ENCODE measurements around the gene SCIN.
"Not testable (repeated sequence)": the region's sequence is repeated elsewhere in the genome, so short reads cannot be mapped to it uniquely, and the experiment has no call there.

Gene SCIN

DNA sequence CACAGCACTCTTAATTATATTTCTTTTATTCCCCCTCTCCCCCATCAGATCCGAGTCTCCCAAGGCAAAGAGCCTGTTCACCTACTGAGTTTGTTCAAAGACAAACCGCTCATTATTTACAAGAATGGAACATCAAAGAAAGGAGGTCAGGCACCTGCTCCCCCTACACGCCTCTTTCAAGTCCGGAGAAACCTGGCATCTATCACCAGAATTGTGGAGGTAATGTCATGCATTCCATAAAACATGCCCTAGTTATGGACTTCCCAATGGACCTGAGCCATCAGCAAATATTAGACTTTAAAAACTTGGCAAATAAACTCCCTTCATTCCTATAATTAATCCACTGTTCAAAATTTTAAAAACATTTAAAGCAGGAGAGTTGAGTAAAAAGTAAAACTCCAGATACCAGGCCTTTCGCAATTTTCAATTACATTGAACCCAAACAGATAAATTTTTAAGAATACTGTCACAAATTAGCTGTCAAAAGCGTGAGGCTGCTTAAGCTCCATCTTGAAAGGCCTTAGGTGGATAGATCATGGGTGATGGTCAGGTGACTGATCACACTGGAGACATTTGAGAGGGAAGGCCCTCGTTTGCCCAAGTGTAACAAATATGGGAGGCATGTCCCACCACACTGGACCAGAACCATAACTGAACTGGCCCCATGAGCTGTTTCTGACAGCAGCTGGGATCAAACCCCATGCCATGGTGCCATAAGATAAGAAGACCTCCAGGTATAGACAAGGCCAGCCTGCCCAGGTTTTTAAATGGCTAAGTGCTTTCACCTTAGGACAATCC, 70.0 kb downstream of the SCIN start:
- TF ChIP-seq, protein P1, sequence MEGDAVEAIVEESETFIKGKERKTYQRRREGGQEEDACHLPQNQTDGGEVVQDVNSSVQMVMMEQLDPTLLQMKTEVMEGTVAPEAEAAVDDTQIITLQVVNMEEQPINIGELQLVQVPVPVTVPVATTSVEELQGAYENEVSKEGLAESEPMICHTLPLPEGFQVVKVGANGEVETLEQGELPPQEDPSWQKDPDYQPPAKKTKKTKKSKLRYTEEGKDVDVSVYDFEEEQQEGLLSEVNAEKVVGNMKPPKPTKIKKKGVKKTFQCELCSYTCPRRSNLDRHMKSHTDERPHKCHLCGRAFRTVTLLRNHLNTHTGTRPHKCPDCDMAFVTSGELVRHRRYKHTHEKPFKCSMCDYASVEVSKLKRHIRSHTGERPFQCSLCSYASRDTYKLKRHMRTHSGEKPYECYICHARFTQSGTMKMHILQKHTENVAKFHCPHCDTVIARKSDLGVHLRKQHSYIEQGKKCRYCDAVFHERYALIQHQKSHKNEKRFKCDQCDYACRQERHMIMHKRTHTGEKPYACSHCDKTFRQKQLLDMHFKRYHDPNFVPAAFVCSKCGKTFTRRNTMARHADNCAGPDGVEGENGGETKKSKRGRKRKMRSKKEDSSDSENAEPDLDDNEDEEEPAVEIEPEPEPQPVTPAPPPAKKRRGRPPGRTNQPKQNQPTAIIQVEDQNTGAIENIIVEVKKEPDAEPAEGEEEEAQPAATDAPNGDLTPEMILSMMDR (conservative IDR thresholded peaks at IDR 0.05; ENCODE audit: low read length) = no peak
- DNase-seq (ENCODE audit: low read depth) = no peak
- no peak overlapping the region for H3K4me3 ChIP-seq (ENCODE audit: low read length)

DNA sequence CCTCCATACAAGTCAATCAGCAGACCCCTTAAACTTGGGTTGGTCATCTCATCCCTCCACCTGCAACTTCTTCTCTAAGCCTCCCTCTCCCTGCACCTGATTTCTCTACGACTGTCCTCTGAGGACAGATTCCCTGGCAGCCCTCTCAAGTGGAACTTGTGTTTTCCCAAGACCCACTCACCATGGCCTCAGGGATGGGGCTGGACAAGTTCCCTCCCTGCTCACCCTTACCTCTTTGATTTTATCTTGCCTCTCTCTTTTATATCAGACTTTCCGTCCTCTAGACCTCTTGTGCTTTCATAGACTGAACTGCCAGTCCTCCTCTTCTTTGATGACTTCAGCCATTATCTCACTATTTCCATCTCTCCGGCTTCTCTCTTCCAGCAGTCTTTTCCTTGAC, 70.7 kb downstream of the SCIN start:
- no peak for DNase-seq (ENCODE audit: low read depth)
- no peak overlapping the region for H3K4me3 ChIP-seq (ENCODE audit: low read length)
- TF ChIP-seq, protein P1 (conservative IDR thresholded peaks at IDR 0.05; ENCODE audit: low read length) = no peak

DNA sequence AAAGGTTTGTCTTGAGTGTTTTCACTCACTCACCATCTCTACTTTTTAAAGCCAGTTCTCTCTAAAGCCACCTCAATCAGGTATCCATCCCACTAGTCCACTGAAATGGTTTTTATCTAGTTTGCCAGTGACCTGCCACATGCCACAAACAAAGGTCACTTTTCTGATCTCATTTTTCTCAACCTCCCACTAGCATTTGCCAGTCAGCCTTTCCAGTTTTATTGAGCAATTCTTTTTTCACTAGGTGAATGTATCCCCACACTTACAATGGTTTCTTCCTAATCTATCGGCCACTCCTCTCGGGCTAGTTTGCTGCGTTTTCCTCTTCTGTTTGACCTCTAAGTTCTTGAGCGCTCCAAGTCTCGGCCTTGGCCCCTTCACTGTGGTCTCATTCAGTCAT, 72.0 kb downstream of the SCIN start:
- peak; percentile 11 for DNase-seq (ENCODE audit: low read depth)
- H3K4me3 ChIP-seq (ENCODE audit: low read length) = no peak overlapping the region
- TF ChIP-seq, protein P1 (conservative IDR thresholded peaks at IDR 0.05; ENCODE audit: low read length) = no peak

DNA sequence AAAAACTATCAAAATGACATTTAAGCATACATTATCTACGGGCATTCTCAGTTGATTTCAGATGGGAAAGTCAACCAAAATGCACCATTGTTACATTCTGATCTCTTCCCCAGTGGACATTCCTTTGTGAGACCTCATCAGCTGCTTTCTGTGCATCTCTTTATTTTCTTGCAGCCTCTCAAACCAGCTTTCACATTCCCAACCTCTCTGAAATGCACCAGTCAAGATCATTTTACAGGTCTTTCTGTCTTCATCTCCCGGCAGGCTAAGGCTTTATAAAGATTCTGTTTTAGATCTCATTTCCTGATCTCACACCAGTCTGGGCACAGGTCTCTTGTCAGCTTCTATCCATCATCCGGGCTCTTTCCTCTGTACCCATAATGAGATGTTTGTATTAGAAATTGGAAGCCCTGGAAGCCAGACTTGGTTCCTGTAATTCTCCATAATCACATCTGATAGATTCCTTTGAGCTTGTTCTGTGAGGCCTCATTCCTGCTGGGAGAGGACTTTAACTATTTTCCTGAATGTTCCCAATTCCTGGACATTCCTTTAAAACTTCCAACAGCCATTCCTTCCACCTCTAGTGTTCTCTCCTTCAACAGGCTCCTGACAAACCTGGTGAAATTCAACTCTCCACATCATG, 72.6 kb downstream of the SCIN start:
- peak; percentile 35 for DNase-seq (ENCODE audit: low read depth)
- TF ChIP-seq, protein P1 (conservative IDR thresholded peaks at IDR 0.05; ENCODE audit: low read length) = no peak
- no peak overlapping the region for H3K4me3 ChIP-seq (ENCODE audit: low read length)

DNA sequence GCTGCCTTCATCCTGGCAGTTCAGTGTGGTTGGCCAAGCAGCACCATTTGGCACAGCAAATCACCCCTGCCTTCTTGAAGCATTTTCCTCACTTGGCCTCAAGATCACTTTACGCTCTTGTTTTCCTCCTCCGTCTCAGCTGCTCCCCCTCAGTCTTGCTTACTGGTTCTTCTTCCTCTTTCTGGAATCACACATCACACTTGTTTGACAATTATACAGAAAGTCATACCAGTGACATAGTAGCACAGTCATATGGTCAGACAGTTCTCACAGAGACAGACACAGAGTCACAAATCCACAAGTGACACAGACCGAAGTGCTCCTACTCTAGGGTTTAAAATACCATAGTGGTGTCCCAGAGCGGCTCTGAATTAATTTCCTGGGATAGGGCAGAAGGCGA, 73.1 kb downstream of the SCIN start:
- TF ChIP-seq, protein P1 (conservative IDR thresholded peaks at IDR 0.05; ENCODE audit: low read length) = no peak
- H3K4me3 ChIP-seq (ENCODE audit: low read length) = no peak overlapping the region
- no peak for DNase-seq (ENCODE audit: low read depth)

DNA sequence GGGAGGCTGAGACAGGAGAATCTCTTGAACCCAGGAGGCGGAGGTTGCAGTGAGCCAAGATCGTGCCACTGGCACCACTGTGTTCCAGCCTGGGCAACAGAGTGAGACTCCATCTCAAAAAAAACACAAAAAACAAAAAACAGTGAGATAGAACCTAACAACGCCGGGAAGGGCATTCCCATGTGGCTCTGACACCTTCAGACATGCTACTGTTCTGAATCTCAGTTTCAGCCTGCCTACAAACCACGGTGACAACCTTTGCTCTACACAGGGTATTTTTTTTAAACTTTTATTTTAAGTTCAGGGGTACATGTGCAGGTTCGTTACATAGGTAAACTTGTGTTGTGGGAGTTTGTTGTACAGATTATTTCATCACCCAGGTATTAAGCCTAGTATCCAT, 74.7 kb downstream of the SCIN start:
- H3K4me3 ChIP-seq (ENCODE audit: low read length); DNase-seq (ENCODE audit: low read depth): not testable (repeated sequence)

DNA sequence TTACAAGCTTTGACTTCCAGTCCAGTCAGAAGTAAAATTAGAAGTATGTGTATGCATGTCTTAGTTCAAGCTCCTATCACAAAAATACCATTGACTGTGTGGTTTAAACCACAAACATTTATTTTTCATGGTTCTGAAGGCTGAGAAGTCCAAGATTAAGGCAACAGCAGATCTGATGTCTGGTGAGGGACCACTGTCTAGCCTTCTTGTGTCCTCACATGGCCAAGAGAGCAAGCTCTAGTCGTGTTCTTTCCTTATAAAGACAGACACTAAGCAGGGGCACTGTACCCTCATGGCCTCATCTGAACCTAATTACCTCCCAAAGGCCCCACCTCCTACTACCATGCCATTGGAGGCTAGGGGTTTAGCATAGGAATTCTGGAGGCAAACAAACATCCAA, 75.6 kb downstream of the SCIN start:
- TF ChIP-seq, protein P1 (conservative IDR thresholded peaks at IDR 0.05; ENCODE audit: low read length) = no peak
- no peak overlapping the region for H3K4me3 ChIP-seq (ENCODE audit: low read length)
- DNase-seq (ENCODE audit: low read depth) = peak; percentile 54

All from AG10803 (cell line).